ENCODE results near the gene SELENBP1. TPM values are rescaled to one million over a fixed set of nuclear protein-coding genes. Genes with fewer than 3 reads are reported as not detected.

SELENBP1 gene
- total RNA-seq, 1 donor from 2014 or later = 40.3 TPM

DNA sequence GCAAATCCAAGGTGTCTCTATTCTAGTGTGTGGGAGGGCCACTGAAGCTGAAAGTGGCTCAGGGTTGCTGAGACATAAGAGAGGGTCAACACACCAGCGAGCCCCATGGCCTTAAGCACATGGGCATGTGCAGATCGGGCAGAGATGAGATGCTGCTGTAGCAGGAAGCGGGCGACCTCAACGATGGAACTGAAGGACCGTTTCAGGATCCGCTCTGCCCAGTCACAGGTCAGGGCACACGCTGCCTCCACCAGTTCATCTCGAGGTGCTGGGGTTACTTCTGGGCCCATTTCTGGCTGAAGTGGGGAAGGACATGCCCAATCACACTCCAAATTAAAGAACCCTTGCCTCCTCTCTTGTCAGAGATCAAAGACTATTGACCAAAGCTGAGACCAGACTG lies 28.9 kb downstream of the SELENBP1 start:
- DNase-seq = no peak

DNA sequence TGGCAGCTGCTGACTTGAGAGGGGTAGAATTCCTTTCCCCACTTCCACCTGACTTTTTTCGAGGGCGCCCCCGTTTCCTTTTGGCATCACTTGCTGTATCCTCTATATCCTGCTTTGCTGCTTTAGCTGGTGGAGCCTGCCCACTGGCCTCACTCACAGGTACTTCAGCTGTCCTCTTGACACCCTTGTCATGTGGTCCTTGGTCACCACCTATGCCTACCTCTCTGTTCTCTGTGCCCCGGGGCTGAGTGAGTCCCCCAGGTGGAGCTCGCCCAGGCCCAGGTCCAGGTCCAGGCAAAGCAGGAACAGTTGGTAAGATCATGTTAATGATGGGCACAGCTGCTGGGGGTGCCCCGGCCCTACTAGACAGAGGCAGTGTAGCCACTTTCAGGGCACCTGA lies 29.9 kb downstream of the SELENBP1 start:
- no peak for DNase-seq

DNA sequence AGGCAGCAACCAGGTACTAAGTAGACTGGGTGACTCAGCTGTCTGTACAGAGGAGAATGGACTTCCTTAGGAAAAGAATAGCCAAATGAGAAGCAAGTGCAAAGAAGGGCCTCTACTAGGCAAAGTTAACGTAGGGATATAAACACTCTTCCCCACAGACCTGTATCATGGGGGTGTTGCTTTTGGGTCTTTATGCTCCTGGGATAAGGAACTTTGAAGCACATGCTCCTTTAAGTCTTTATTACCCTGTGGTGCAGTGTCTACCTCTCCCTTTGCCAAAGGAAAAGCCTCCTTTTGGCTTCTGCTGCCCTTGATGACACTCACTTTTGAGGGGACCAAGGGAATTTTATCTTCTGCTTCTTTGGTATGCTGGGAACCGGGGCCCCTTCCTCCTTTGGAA lies 30.5 kb downstream of the SELENBP1 start:
- DNase-seq = no peak

DNA sequence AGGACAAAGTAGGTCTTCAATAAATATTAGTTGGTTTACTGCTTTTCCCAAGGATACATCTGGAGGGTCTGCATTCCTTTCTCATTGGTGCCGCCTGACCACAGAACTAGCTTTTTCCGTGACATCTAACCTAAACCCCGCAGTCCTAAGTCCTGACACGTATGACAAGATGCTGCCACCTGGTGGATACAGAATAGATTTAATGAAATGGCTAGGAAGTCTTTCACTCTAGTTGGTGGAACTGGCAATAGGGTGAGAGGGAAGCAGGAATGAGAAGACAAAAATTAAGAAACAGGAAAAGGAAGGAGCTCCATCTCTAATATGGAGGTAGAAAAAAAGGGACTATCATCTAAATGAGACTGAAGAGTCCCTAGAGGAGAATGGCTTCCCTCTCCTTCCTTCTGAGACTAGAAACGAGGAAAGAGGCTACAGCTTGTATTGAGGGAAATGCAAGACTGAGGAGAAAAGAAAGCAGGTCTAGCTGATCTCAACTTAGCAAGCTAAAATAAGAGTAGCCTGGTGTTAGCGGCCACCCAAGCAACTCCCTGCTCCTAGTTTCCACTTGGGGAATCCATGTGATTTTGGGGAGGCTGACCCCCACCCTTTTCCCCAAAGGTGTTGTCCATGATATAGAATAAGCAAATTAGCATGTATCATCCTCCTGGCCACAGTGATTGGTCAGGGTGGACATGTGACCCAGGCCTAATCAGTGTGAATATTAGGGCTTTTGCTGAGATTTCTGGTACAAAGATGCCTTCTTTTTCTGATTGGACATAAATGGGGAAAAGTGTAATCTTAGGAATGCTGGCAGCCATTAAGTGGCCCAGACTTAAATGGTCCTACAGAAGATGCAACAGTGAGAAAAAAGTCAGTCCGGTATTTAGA lies 31.4 kb downstream of the SELENBP1 start:
- peak; percentile 89 for DNase-seq

DNA sequence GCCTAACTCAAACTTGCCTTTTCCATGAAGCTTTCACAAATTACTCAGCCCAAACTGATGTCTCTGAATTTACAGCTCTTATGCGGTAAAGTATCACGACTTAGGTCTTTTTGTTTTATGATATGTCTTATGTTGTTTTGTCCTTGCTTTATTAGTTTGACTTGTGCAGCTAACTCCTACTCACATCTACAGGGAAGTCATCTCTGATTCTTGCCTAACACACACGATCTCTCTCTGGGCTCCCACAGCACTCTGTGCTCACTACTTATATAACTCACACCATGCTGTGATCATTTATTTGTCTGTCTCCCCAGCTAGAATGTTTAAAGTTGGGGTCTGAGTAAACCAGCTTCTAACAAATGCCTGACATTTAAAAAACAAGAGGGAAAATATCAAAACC lies 35.9 kb downstream of the SELENBP1 start:
- no peak for DNase-seq

DNA sequence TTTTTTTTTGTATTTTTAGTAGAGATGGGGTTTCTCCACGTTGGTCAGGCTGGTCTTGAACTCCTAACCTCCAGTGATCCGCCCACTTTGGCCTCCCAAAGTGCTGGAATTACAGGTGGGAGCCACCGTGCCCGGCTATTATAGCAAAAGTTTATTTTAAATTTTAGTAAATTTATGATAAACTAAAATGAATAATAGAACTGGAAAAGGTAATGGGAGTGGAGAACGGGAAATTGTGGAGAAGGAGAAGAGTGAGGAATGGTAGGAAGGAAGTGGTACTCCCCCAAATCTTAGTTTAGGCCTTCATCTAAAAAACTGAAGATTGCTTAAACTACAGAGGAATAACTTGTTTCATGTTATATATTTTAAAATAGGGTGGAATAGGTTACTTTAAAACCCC lies 37.7 kb downstream of the SELENBP1 start:
- DNase-seq = no peak

DNA sequence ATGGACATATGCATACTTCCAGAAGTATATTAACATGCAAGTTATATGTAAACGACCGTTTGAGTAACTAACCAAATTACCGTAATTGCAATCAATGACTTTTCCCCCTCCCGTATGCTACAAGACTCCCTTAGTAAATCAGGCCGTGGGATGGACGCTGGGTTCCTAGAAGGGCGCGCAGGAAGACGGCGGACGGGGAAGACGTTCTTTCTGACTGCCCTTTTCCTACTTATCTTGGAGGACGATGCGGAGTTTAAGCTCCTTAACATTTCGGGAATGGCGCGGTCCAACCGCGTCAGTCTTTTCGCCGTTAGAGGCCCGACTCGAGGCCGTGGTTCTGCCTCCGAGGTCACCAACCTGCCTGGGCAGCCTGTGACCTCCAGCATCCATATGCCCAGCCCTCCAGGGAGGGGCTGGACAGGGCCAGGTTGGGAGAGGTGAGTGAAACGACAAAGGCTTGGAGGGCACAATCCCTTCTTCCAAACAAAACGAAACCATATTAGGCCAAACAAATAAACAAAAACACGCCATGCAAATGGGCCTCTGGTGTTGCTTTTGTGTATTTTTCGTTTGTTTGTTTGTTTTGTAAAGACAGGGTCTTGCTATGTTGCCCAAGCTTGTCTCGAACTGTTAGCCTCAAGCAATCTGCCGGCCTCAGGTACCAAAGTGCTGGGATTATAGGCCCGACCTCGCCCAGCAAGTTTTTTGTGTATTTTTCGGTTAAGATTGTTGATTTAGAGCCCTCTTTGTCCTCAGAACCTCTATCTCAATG lies 44.4 kb downstream of the SELENBP1 start:
- peak; percentile 18 for DNase-seq

DNA sequence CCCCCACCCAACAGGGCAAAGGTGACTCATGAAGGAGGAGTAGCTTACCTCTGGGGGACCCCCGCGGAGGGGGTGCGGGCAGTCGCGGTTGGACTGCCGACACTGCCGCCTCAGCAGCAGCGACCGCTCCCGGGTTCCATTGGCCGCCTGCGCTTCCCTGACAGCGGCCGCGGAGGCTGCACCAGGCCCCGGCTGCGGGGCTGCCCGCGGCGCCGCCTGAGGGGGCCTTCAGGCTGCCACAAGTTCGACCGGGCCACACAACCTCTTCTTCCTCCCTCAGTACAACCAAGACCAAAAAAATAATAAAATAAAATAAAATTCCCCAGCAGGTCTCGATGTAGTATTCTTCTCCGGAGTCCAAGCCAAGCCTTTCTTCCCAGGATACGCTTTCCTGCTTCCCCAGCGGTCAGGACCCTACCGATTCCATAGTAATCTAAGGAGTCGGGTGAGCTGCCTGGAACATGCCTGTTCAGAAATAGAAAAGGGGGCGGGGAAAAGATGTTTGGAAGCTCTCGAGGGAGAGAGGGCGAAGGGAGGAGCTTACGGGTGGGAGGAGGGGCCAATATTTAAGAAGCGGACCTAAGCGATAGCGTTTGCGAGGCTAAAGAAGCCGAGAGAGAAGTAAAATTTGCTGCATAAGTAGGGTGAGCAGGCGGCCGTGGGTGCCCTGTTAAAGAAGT lies 45.1 kb downstream of the SELENBP1 start, which contains the start of gene PI4KB:
Gene PI4KB, minus strand, starts transcription at position 194 of the 680 bp plus-strand sequence. CDS start 10,935 bp downstream, outside the sequence.
- DNase-seq = peak; percentile 99

DNA sequence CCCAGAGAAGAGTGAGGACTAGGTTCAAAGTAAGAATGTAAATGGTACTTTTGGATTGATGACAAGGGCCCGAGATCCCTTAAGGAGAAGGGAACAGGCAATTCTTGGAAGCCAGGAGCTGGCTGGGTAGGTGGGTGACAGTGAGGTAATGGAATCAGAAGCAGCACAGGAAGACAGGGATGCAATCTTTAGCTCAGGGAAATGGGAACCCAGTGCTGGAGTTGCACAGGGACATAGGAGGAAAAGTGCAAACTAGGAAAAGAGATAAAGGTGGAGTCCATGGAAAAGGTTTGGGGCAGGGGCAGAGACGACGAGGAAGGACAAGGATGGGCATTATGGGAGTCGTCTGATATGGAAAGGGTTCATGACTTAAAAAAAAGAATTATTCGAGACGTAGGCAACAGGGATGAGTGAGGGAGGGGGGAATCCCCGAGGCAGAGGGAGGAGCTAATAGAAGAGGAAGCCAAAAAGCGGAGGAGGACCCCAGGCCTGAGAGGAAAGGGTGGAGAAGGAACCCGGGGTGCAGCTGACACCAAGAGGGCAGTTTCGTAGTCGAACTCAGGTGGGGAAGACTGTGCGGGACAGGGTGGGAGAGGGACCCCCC lies 45.8 kb downstream of the SELENBP1 start:
- peak; percentile 69 for DNase-seq

DNA sequence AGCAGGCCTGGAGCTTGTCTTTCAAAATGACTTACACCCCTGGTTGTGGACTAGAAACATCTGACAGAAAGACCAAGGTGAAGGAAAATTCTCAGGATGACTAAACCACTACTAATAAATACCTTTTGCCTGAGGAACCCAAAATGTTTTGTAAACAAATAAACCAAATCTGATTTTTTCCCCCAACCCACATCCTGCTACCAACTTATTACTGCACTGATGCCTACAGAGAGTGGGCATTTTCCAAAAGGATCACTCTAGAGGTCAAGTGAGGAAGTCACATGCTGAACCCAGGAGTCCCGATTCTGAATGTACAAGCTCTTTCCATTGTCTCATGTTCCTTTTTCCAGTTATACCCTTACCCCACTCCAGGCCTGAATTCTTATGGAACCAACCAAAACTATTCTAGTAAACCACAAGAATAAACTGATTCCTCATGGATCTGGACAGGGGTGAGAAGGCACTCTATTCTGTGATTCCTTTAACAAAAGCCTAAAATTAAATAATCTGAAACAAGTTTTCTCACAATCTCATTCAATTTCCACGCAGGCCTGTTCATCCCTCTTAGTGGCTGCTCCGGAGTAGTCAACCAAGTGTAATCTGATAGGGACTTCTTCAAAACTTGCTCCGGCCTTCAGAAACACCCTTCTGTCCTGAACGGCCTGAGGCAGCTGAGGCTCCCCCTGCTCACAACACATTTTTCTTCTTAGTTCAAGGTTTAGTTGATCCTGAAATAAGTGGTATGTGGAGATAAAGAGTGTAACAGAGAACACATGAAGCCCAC lies 46.7 kb downstream of the SELENBP1 start:
- DNase-seq = no peak

DNA sequence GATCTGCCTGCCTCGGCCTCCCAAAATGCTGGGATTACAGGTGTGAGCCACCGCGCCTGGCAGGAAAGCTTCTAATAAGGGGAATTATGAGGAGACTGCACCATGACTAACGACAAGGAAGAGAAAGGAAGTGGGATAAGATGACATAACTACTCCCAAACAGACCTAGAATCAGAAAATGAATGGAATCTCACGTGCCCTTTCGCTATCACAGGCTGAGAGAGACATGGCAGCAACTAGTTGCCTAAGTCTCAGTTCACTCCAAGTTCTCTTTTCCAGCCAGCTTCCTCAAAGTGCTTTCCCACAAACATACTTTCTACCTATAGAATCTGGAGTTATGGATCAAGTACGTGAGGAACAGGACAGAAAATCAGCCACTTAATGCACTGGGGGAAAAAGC lies 47.3 kb downstream of the SELENBP1 start:
- DNase-seq = no peak

DNA sequence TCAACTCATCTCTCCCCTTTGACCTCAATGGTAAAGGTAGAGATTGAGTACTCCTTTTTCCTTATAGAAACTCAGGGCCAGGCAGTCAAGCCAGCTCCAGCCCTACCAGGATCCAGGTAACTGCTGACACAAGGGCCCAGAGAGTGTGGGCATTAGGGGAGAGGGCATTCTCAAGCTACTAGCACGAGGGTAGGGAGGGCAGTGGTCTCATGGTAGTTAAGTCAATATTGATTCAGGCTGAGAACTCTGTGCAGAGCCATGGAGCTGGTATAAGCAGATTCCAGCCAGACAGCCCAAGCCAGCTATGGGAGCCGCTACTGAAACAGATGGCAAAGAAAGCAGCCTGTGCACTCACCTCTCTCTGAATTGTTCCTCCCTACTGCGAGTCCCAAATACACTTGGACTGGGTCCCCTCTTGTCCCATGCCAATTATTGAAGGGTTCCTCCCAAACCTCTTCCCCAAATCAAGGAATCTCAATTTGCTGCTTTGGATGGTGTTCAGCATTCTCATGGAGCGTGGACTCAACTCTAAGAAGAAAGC lies 48.0 kb downstream of the SELENBP1 start:
- DNase-seq = no peak

DNA sequence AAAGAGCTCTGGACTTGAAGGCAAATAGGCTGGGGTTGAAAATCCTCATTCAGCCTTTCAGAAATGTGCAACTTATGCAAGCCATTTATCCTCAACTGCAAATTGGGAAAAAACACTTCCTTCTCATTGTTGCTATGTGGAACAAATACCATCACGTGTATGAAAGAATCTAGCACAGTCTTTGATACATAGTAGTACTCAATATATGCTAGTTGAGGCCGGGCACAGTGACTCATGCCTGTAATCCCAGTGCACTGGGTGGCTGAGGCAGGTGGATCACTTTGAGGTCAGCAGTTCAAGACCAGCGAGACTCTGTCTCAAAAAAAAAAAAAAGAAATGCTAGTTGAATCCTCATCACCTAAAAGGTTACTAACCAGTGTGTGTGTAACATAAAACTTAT lies 53.5 kb downstream of the SELENBP1 start:
- no peak for DNase-seq

DNA sequence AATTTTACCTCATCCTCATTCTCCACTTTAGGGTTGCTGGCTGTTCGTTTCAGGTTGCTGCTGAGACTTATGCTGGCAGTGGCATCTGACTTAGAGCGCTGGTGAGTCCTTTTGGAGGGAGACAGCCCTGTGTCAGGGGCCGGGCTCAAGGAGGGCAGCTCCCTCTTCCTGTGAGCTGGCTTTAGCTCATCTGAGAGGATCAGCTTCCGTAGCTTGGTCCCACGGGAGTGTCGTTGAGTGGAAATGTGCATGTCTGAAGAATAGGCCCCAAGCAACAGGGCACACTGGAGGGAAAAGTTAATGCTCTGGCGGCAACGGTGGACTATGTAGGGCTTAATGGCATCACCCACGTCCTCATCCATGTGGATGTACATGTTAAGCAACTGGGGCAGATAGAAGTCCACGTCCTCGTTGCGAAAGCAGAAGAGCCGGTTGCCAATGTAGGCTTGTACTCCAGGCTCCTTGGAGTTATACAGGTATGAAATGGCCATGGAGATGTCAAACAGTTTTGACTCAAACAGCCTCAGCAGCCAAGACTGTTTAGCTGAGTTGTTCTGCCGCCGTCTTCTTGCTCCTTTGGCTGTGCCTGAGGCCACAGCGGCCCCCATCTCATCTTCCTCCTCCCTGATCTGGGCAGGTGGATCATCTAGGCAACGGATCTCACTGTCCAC lies 56.8 kb downstream of the SELENBP1 start:
- DNase-seq = no peak

Other genes with a start within 250 kb of the SELENBP1 start
- 83.6 TPM for gene SEMA6C, start 226.1 kb downstream of the SELENBP1 start, total RNA-seq
- 2.7 TPM for gene TNFAIP8L2, start 216.1 kb downstream of the SELENBP1 start, total RNA-seq
- 7.1 TPM for gene LYSMD1, start 206.8 kb downstream of the SELENBP1 start, total RNA-seq
- gene SCNM1, start 206.6 kb downstream of the SELENBP1 start, total RNA-seq = 19.1 TPM
- gene TMOD4, start 196.7 kb downstream of the SELENBP1 start, total RNA-seq = 28.3 TPM
- gene VPS72, start 182.5 kb downstream of the SELENBP1 start, total RNA-seq = 29.2 TPM
- gene PIP5K1A, start 174.2 kb downstream of the SELENBP1 start, total RNA-seq = 73.4 TPM
- 105 TPM for gene PSMD4, start 118.0 kb downstream of the SELENBP1 start, total RNA-seq
- 13.2 TPM for gene ZNF687, start 90.4 kb downstream of the SELENBP1 start, total RNA-seq
- gene PI4KB, start 45.3 kb downstream of the SELENBP1 start, total RNA-seq = 61.9 TPM
- gene RFX5, start 25.5 kb downstream of the SELENBP1 start, total RNA-seq = 30.1 TPM
- gene PSMB4, start 26.9 kb upstream of the SELENBP1 start, total RNA-seq = 181 TPM
- 44.7 TPM for gene POGZ, start 86.8 kb upstream of the SELENBP1 start, total RNA-seq
- 4.3 TPM for gene CGN, start 138.7 kb upstream of the SELENBP1 start, total RNA-seq
- 21.1 TPM for gene TUFT1, start 167.6 kb upstream of the SELENBP1 start, total RNA-seq
- 44.2 TPM for gene SNX27, start 239.3 kb upstream of the SELENBP1 start, total RNA-seq